ENCODE results near the gene INAFM2.

Gene INAFM2

GRCh38 chr15:40330368-40330836 lies 6.9 kb downstream of the INAFM2 start:
- DNase-seq, result no peak

GRCh38 chr15:40331026-40331425 lies 7.5 kb downstream of the INAFM2 start:
- no peak for DNase-seq

- no peak for DNase-seq
Observed at GRCh38 chr15:40331637-40332036, 8.1 kb downstream of the INAFM2 start.

GRCh38 chr15:40332113-40332781 lies 8.8 kb downstream of the INAFM2 start:
- no peak for DNase-seq

- peak; percentile 44 to 46 for DNase-seq
Observed at GRCh38 chr15:40333922-40334492, 10.5 kb downstream of the INAFM2 start.

GRCh38 chr15:40334541-40334940 lies 11.0 kb downstream of the INAFM2 start:
- DNase-seq, result no peak

GRCh38 chr15:40334941-40335795 lies 11.7 kb downstream of the INAFM2 start:
- no peak for DNase-seq

GRCh38 chr15:40335938-40336743 lies 12.6 kb downstream of the INAFM2 start:
- DNase-seq, result no peak

- no peak for DNase-seq
Observed at GRCh38 chr15:40336744-40337122, 13.2 kb downstream of the INAFM2 start.

GRCh38 chr15:40337597-40337996 lies 14.1 kb downstream of the INAFM2 start:
- no peak for DNase-seq

GRCh38 chr15:40338041-40338657 lies 14.7 kb downstream of the INAFM2 start:
- peak; percentile 81 to 88 for DNase-seq

GRCh38 chr15:40338921-40339620 lies 15.6 kb downstream of the INAFM2 start:
- no peak for DNase-seq

- no peak for DNase-seq
Observed at GRCh38 chr15:40339621-40339945, 16.1 kb downstream of the INAFM2 start.

- DNase-seq, result no peak
Observed at GRCh38 chr15:40340038-40340739, 16.7 kb downstream of the INAFM2 start.

- DNase-seq, result no peak
Observed at GRCh38 chr15:40340740-40341400, 17.4 kb downstream of the INAFM2 start, which contains the start of gene CCDC9B. CCDC9B (minus strand) TSS chr15:40340939; CDS start chr15:40340819, 120 bp downstream.

- DNase-seq, result no peak
Observed at GRCh38 chr15:40342416-40343320, 19.2 kb downstream of the INAFM2 start.

- DNase-seq, result no peak
Observed at GRCh38 chr15:40343512-40343911, 20.0 kb downstream of the INAFM2 start.

- DNase-seq, result no peak
Observed at GRCh38 chr15:40344217-40344616, 20.7 kb downstream of the INAFM2 start.

GRCh38 chr15:40344631-40345120 lies 21.2 kb downstream of the INAFM2 start:
- peak; percentile 76 to 81 for DNase-seq
